Prostate gland (tissue), 2 donors: ENCODE results near the gene HTR3C. TPM values are rescaled to one million over a fixed set of nuclear protein-coding genes. Genes with fewer than 3 reads are reported as not detected.

Experiments
- DNase-seq: peaks from one replicate; pipeline ENCODE4 v3.0.0-alpha.2; 2019; ENCODE audit warnings: low spot score
- H3K27ac ChIP-seq, 2 donors: fragments of 200-600 bp; sonication (generic); 2 replicates each; pipeline ENCODE4 v1.5.1; 2017 to 2019
- H3K27me3 ChIP-seq: fragments of 200-600 bp; sonication (generic); replicated peaks from 2 replicates; pipeline ENCODE4 v1.5.1; 2019; ENCODE audit not compliant: insufficient read depth
- H3K36me3 ChIP-seq, 2 donors: fragments of 200-600 bp; sonication (generic); 1 replicate in 1 of 2; 2 replicates in 1 of 2; pipeline versions ENCODE4 v1.5.1 to v1.8.1; 2017 to 2019
- H3K4me1 ChIP-seq: fragments of 200-600 bp; sonication (generic); replicated peaks from 2 replicates; pipeline ENCODE4 v1.5.1; 2019
- H3K4me3 ChIP-seq, 2 donors: fragments of 200-600 bp; sonication (generic); 2 replicates each; pipeline ENCODE4 v1.5.1; 2017 to 2019
- H3K9me3 ChIP-seq: fragments of 200-600 bp; sonication (generic); 2 replicates; pipeline ENCODE4 v1.5.1; 2017
- CTCF ChIP-seq, 4 experiments: fragments of 200-600 bp in 2 of 4; fragments of 450-650 bp in 2 of 4; sonication (generic) in 2 of 4; IDR thresholded peaks; 1 replicate in 3 of 4; 2 replicates in 1 of 4; pipeline ENCODE4 v1.5.1; 2016 to 2019; ENCODE audit warnings: antibody characterized with exemption in 4 of 4, mild to moderate bottlenecking in 2 of 4, moderate library complexity in 2 of 4
- POLR2A ChIP-seq: fragments of 450-650 bp; IDR thresholded peaks from one replicate; pipeline ENCODE4 v1.6.1; 2016; ENCODE audit warnings: antibody characterized with exemption, mild to moderate bottlenecking
- POLR2AphosphoS5 ChIP-seq: sonication (generic); formaldehyde crosslinking; IDR thresholded peaks from one replicate; pipeline ENCODE4 v1.6.1; 2017; ENCODE audit warnings: antibody characterized with exemption
- WGBS: methylation state at CpG from one replicate; pipeline ENCODE4 v1.1.5; 2018; 5-methylcytosine and 5-hydroxymethylcytosine counted together
- intact Hi-C: fragments of 100-400 bp; cut with DNase I; formaldehyde crosslinking; loops from one replicate; pipeline ENCODE4 v1.14.2; 2022
- small RNA-seq, 2 donors: library from RNA; depleted of rRNA; stranded (forward); fragments of <200 nt; gene quantifications; one replicate each; pipeline ENCODE3, GENCODE V24; 2016
- total RNA-seq, 2 donors: library from RNA; depleted of rRNA; stranded (reverse); fragments of >200 nt; gene quantifications; one replicate each; pipeline ENCODE4 v1.1.0, GENCODE V29; 2016

HTR3C gene
- total RNA-seq, 2 donors from 2014 or later = 0.50 TPM; not detected in 1

DNA sequence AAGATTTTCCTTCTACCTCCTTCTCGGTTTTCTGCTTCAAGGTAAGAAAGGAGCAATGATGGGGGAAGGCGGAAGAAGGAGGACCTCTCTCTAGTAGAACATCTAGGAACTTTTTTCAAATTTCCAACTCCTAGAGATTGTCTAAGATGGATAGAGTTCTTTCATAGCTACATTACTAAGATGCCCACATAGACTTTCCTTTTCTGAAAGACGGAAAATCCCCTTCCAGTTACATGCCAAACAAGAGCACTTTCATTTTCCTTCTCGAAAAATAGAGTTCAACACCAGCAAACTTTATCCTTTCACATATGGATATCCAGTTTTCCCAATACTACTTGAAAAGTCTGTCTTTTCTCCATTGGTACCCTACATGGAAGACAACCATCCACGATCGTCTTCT, 44.7 kb downstream of the HTR3C start:
- 89% methylated on average over 6 of the region's 6 CpGs for WGBS
- H3K4me3 ChIP-seq = no peak overlapping the region
- H3K27me3 ChIP-seq = no peaks in the 10 kb centered on the region
- no peak for TF ChIP-seq POLR2A
- TF ChIP-seq POLR2AphosphoS5 = no peak
- TF ChIP-seq CTCF (IDR thresholded peaks at IDR 0.05) = no peak
- no peaks in the 10 kb centered on the region for H3K4me1 ChIP-seq
- H3K9me3 ChIP-seq = no peaks in the 10 kb centered on the region
- intact Hi-C loops = no loop called here
- DNase-seq = no peak
- H3K27ac ChIP-seq = no peak overlapping the region
- H3K36me3 ChIP-seq = no peaks in the 10 kb centered on the region

GRCh38 chr3:184099806-184100686, 47.2 kb downstream of the HTR3C start:
- no peaks in the 10 kb centered on the region for H3K27me3 ChIP-seq
- 58% methylated on average over 24 of the region's 24 CpGs for WGBS
- H3K9me3 ChIP-seq = no peaks in the 10 kb centered on the region
- intact Hi-C loops = no loop called here
- no peak for TF ChIP-seq POLR2AphosphoS5
- no peak overlapping the region for H3K4me3 ChIP-seq
- H3K4me1 ChIP-seq = no peaks in the 10 kb centered on the region
- H3K27ac ChIP-seq = no peak overlapping the region
- DNase-seq = no peak
- H3K36me3 ChIP-seq = no peaks in the 10 kb centered on the region

Small RNA genes within 50 kb of the gene (small RNA-seq; reads per million reads assigned to genes)
- gene RF00019 = 0 reads per million in 2 donors

Other genes with a start within 250 kb of the HTR3C start
- gene MAP6D1, start 227.5 kb upstream of the HTR3C start, total RNA-seq = 10 to 100 TPM; 17.3 to 22.3 TPM
- gene PARL, start 168.2 kb upstream of the HTR3C start, total RNA-seq = 10 to 100 TPM; 31.5 to 44.3 TPM
- gene ABCC5, start 35.2 kb upstream of the HTR3C start, total RNA-seq = 10 to 100 TPM; 17.9 to 43.6 TPM
- not detected for gene HTR3D, start 21.3 kb upstream of the HTR3C start, total RNA-seq
- gene HTR3E, start 44.0 kb downstream of the HTR3C start, total RNA-seq = not detected
- 10 to 100 TPM; 54.9 to 61.5 TPM for gene EIF2B5, start 82.3 kb downstream of the HTR3C start, total RNA-seq
- gene DVL3, start 102.3 kb downstream of the HTR3C start, total RNA-seq = 10 to 100 TPM; 61.7 to 95.1 TPM
- 100 to 1,000 TPM; 183 to 307 TPM for gene AP2M1, start 121.8 kb downstream of the HTR3C start, total RNA-seq
- 100 to 1,000 TPM in 1 of 2 donors, 10 to 100 TPM in 1; 62.9 to 103 TPM for gene ABCF3, start 133.2 kb downstream of the HTR3C start, total RNA-seq
- gene VWA5B2, start 176.5 kb downstream of the HTR3C start, total RNA-seq = 1 to 10 TPM in 1 of 2 donors, under 1 TPM in 1; 0.46 to 7.8 TPM
- gene ALG3, start 195.9 kb downstream of the HTR3C start, total RNA-seq = 10 to 100 TPM; 78.4 to 79.4 TPM
- 1 to 10 TPM; 6.1 TPM for gene EEF1AKMT4, start 196.6 kb downstream of the HTR3C start, total RNA-seq
- gene CAMK2N2, start 208.5 kb downstream of the HTR3C start, total RNA-seq = under 1 TPM in 1 of 2 donors, not detected in 1; 0.82 TPM
- gene ECE2, start 223.0 kb downstream of the HTR3C start, total RNA-seq = under 1 TPM in 1 of 2 donors, not detected in 1; 0.57 TPM
- gene PSMD2, start 246.2 kb downstream of the HTR3C start, total RNA-seq = 100 to 1,000 TPM; 230 to 272 TPM